ENCODE data around the gene MTA1.

The MTA1 gene

GRCh38 chr14:105387530-105387922 is 32.1 kb upstream of the MTA1 start:
- DNase-seq (ENCODE audit: low spot score): no peak

DNA sequence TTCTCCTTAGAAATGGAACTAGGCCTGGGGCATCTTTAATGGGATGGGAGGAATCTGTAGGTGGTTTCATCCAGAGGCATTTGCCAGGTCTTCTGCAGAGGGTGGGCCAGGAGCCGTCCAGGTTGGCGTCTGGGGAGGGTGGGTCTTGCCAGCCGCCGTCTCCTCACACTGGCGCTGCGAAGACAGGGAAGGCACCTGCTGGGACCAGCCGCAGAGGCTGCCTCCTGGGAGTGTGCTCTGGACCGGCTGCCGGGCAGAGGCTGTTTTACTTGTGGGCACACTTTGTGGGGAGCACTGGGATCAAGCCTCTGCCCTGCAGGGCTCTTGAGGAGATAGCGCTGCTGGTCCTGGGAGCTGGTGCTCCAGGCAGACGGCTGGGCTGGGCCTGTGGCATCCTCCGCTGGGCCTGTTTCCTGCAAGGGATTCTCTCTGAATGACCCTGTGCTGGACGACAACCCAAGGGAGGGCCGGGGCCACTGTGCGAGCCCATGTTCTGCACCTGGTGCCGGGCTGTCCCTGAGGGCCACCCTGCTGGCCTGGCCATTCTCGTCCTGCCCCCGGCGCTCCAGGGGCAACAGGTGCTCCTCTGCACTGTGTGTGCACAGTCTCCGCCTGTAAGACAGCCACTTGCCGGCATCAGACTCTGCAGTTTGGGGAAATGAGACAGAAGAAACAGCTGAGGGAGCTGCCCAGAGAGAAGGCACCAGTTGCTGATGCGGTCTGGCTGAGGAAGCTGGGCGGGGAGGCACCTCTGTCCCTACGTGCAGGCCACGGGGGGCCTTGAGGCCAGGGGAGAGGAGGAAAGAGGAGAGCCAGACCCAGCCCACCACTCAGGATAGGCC is 31.3 kb upstream of the MTA1 start:
- no peak for DNase-seq (ENCODE audit: low spot score)

GRCh38 chr14:105388976-105389375 is 30.7 kb upstream of the MTA1 start:
- DNase-seq (ENCODE audit: low spot score): no peak

DNA sequence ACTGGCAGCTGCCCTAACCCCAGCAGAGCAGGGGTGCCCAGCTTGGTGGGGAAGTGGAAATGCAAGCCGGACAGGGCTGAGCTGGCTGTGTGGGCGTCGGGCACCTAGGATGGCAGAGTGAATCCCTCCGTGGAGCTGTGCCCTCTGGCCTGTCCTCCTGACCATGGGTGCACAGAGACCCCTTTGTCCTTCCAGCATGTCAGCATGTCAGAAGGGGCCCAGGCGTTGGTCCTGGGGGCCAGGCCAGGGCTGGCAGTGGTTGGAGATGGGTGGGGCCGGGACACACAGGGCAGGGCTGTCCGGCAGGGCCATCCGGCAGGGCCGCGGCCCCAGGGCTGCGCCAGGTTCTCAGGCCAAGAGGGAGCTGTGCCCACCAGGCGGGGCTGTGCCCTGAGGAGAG is 30.1 kb upstream of the MTA1 start:
- no peak for DNase-seq (ENCODE audit: low spot score)

- DNase-seq (ENCODE audit: low spot score): no peak
Observed at GRCh38 chr14:105389976-105390848, 29.4 kb upstream of the MTA1 start.

- DNase-seq (ENCODE audit: low spot score): no peak
Observed at GRCh38 chr14:105390849-105391500, 28.7 kb upstream of the MTA1 start.

DNA sequence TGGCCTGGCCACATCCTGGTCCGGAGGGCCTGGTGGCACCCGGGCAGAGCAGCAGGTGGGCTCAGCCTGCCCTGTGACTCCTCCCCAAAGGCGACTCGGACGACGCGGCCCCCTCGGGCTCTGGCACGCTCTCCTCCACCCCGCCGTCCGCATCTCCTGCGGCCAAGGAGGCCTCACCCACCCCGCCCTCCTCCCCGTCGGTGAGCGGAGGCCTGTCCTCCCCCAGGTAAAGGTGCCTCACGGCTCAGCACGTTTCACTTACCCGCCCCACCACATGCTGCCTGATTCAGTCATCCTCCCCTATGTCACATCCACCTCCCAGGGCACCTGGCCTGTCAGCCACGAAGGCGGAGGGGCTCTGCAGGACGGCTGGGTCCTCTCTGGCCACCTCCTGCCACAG is 28.1 kb upstream of the MTA1 start:
- DNase-seq (ENCODE audit: low spot score): no peak

GRCh38 chr14:105392131-105393090 is 27.2 kb upstream of the MTA1 start:
- DNase-seq (ENCODE audit: low spot score): no peak

DNA sequence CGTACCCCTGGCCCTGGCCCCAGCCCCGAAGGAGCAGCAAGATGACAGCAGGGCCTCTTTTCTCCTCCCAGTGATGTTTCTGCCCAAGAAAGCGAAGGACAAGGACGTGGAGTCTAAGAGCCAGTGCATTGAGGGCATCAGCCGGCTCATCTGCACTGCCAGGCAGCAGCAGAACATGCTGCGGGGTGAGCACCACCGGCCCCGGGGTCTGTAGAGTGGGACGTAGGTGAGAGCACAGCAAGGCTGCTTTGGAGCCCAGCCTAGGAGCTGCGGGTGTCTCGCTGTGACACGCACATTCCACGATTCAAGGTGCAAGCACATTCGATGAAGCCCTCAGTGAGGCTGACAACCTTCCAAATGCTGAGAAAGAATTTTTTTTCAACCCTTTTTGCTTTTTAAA is 26.5 kb upstream of the MTA1 start:
- no peak for DNase-seq (ENCODE audit: low spot score)

- DNase-seq (ENCODE audit: low spot score): no peak
Observed at GRCh38 chr14:105394714-105395537, 24.7 kb upstream of the MTA1 start.

DNA sequence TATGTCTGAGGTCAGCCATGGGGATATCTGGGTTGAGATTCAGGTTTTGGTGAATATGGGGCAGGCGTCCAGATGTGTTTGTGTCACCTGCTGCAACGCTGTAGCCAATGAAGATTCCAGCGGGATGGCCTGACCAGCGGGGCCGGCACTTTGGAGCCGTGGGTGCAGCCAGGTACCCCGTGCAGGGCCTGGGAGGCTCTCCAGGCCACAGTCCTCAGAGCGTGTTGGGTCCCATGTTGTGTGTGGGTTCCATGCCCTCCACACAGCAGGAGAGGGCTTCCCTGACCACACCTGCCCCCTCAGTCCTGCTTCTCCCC is 24.1 kb upstream of the MTA1 start:
- DNase-seq (ENCODE audit: low spot score): no peak

DNA sequence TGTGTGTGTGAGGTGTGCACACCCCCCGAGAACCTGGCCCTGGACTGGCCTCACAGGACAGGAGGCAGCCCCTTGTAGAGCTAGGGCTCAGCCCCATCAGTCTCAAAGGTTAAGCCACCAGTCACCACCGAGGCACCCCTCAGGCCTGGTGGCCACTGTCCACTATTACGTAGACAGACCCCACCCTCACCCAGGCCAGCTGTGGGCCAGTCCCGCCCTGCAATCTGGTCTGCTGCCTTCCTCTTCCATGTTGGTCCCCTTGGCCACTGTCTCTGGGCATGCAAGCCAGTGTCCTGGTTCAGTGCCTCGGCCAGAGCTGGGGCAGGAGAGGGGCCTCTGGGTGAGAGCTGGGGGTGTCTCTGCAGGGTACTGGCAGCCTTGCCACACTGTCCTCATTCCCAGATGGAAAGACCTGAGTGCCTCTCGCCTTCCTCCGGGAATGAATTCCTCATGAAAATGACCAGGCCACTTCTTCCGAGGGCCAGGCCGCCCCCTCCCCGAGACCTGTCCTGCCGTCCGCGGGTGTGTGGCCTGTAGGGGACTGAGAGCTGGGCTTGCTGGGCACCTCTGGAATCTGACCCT is 22.2 kb upstream of the MTA1 start:
- peak; percentile 43 for DNase-seq (ENCODE audit: low spot score)

DNA sequence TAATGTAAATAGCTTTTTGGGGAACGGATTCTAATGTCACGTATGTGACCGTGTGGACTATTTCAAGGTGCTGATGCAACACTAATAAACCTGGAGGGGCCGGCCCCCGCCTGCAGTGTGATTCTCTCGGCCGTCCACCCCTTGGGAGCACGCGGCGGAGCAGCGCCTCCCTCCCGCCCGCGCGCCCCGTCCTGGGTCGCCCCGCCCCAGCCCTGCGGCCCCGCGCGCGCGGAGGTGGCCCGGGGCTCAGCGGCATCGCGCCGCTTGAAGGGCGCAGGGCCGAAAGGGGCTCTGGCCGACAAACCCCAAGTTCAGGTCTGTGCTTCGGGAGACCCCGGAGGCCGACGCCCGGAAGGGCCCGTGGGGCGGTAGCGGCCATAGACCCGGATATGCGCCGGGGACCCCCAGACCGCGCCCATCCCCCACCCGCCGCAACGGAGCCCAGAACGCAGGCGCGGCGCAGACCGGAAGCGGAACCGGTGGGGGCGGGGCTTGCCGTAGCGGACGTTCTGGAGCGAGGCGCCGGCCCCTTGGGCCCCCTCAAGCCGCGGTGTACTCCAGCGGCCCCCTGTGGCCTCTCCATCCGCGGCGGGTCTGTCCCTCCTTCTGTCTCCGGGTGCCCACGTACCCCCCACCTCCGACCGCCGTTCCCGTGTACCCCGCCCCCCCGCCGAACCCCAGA is 21.4 kb upstream of the MTA1 start, which contains the start of gene TEX22:
TSS of gene TEX22 (plus strand) at position 495 of the 682 bp plus-strand sequence. CDS start 803 bp downstream, outside the sequence.
- DNase-seq (ENCODE audit: low spot score): peak; percentile 91

DNA sequence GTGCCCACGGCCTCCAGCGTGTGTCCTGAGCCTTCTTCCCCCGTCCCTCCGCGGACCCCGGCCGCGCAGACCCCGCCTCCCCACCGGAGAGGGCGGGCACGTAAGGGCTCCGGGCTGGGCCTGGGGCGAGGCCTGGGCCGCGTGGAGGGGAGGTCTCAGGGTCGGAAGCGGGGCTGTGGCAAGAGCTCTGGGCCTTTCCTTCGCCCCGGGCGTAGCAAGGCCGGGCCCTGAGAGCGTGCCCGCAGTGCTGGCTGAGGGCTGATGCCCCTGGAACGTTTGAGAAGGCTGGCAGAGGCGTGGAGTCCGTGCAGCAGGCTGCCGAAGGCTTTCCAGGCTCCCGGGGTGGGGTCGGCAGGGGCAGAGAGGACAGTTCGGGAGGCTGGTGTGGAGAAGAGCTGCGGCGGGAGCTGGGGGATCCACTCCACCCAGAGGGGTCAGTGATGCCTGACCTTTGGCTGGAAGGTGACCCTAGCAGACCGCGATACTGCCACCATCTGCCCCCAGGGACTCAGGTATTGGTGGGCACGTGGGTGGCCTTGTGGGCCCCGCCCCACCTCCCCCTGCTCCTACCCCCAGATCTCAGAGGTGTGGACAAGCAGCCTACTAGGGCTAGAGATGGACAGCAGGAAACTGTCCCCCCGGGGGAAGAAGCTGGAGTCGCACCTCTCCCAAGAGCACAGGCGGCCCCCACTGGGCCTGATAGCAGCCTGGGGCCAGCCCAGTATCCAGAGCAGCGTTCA is 20.7 kb upstream of the MTA1 start:
- peak; percentile 76 for DNase-seq (ENCODE audit: low spot score)

DNA sequence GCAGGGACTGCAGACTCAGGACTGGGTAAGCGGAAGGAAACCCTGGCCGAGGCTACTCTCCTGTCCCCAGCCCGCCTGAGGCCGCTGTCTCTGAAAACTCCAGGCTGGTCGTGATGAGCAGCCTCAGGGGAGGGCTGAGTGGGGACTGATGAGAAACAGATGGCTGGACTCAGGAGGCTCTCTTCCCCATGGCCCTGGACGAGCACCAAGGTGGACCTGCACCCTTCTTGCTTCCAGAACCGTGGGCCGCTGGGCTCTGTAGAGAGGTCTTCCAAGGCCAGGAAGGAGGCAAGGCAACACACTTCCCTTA is 20.2 kb upstream of the MTA1 start:
- no peak for DNase-seq (ENCODE audit: low spot score)

DNA sequence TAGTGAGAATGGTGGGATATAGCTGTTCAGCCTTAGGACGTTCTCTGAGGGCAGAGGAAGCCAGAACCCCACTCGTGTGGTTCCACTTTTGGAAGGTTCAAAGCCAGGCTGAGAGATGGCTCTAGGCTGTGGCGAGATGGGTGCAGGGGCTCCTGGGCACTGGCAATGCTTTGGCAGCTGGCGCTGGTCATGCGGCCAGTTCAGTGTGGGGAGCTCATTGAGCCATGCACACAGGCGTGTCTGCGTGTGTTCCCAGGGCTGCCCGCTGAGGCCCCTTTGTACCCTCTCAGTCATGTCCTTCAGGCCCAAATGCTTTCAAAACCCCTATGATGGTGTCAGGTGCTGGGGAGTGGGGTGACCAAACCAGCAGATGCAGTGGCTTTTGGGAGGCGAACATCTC is 19.6 kb upstream of the MTA1 start:
- no peak for DNase-seq (ENCODE audit: low spot score)

GRCh38 chr14:105401699-105402098 is 17.9 kb upstream of the MTA1 start:
- DNase-seq (ENCODE audit: low spot score): no peak

DNA sequence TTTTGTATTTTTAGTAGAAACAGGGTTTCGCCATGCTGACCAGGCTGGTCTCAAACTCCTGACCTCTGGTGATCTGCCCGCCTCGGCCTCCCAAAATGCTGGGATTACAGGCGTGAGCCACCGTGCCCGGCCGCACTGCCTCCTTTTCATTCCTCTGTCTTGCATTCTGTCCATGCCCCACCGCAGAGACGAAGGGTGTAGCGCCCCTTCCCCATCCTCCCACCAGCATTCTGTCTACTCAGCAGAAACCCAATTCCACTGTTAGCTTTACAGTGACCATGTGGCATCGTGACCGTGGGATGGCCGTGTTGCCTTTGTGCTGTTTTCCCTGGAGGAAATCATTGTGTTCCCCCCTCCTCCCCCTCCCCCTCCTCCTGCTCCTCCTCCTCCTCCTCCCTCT is 11.0 kb upstream of the MTA1 start:
- no peak for DNase-seq (ENCODE audit: low spot score)

DNA sequence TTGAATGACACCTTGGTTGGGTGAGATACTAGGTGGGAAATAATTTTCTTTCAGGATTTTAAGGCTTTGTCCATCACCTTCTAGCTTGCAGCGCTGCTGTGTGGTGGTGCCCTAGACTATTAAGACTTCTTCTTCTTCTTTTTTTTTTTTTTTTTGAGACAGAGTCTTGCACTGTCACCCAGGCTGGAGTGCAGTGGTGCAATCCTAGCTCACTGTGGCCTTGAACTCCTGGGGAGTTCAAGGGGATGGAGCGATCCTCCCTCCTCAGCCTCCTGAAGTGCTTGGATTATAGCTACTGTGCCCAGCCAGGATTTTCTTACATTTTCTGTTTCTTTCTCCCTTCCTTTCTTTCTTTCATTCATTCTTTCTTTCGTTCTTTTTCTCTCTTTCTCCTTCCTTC is 10.3 kb upstream of the MTA1 start:
- no peak for DNase-seq (ENCODE audit: low spot score)
